WTC11 (cell line): ENCODE data around the gene KIF6.

Experiments
- CREM ChIP-seq: sonication (generic); formaldehyde crosslinking; IDR thresholded peaks from 2 replicates; pipeline ENCODE4 v1.8.1; 2022; ENCODE audit warnings: mild to moderate bottlenecking, missing genetic modification reagents, moderate library complexity
- EMX1 ChIP-seq: fragments of 250-450 bp; sonication (Bioruptor Pico); IDR thresholded peaks from 2 replicates; pipeline ENCODE4 v1.8.0; 2021; ENCODE audit warnings: mild to moderate bottlenecking
- ETV6 ChIP-seq: sonication (generic); formaldehyde crosslinking; IDR thresholded peaks from 2 replicates; pipeline ENCODE4 v1.8.1; 2022; ENCODE audit warnings: mild to moderate bottlenecking, missing genetic modification reagents
- GABPB1 ChIP-seq: sonication (generic); formaldehyde crosslinking; IDR thresholded peaks from 2 replicates; pipeline ENCODE4 v1.8.1; 2023; ENCODE audit warnings: mild to moderate bottlenecking, missing genetic modification reagents
- JAZF1 ChIP-seq: fragments of 250-450 bp; sonication (Bioruptor Pico); IDR thresholded peaks from 2 replicates; pipeline ENCODE4 v1.9.0; 2021; ENCODE audit warnings: moderate library complexity, mild to moderate bottlenecking, inconsistent platforms
- NFYB ChIP-seq: sonication (generic); formaldehyde crosslinking; conservative IDR thresholded peaks from 2 replicates; pipeline ENCODE4 v1.8.0; 2022; ENCODE audit warnings: low read depth, missing genetic modification reagents
- OVOL2 ChIP-seq: fragments of 250-450 bp; sonication (Bioruptor Pico); IDR thresholded peaks from 2 replicates; pipeline ENCODE4 v1.9.0; 2021; ENCODE audit warnings: mild to moderate bottlenecking, borderline replicate concordance
- TP53 ChIP-seq: sonication (generic); formaldehyde crosslinking; IDR thresholded peaks from 2 replicates; pipeline ENCODE4 v1.8.1; 2023; ENCODE audit warnings: mild to moderate bottlenecking, missing genetic modification reagents
- ZNF232 ChIP-seq: sonication (generic); formaldehyde crosslinking; IDR thresholded peaks from 2 replicates; pipeline ENCODE4 v1.8.0; 2022; ENCODE audit warnings: mild to moderate bottlenecking, missing genetic modification reagents
- ZNF423 ChIP-seq: fragments of 250-450 bp; sonication (Bioruptor Pico); IDR thresholded peaks from 2 replicates; pipeline ENCODE4 v2.1.2; 2022; ENCODE audit warnings: mild to moderate bottlenecking, moderate library complexity
- TF ChIP-seq, protein P1 (sequence below): fragments of 200-600 bp; IDR thresholded peaks from 2 replicates; pipeline ENCODE4 v1.8.0; 2022; ENCODE audit warnings: antibody characterized with exemption
- TF ChIP-seq, protein P2 (sequence below): sonication (generic); formaldehyde crosslinking; IDR thresholded peaks from 2 replicates; pipeline ENCODE4 v1.8.1; 2022; ENCODE audit warnings: mild to moderate bottlenecking, moderate library complexity, missing genetic modification reagents
- TF ChIP-seq, protein P3 (sequence below): sonication (generic); formaldehyde crosslinking; IDR thresholded peaks from 2 replicates; pipeline ENCODE4 v1.8.1; 2022; ENCODE audit warnings: mild to moderate bottlenecking, missing genetic modification reagents, moderate library complexity, borderline replicate concordance

DNA sequence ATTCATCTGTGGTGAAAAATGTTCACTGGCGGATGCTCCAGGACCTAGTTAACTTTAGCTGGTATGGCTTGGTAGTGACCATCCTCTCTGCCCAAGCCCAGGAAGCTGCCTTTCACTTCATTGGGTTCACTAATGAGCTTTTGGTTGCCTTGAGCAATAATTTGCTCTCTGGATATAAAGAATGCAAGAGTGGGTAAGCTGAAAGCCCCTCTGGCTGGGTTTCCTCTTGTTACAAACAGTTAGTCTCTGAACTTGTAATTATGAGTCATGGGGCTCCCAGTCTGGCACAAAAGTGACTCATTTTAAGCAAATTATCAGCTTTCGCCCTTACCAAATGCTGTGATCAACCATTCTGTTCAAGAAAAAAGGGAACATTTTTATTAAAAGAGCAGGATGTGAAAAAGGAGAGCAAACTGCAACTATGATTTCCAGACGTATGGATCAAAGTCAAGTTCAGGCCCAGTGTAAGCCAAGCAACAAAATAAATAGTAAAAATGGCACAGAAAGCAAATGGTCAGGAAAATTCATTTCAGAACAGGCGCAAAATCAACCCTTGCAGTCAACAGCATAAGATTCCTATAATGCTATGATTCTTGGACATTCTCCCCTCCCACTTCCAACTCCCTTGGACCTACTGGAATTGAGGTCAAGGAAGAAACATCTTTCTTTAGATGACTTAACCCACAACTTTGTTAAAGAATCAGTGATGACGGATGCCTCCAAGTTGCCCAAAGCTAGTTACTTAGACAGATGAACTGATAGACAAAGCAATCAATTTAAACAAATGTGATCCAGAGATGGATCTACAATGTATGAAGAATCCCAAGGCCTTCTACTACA is 272.7 kb downstream of the KIF6 start:
- TF ChIP-seq, protein P1, sequence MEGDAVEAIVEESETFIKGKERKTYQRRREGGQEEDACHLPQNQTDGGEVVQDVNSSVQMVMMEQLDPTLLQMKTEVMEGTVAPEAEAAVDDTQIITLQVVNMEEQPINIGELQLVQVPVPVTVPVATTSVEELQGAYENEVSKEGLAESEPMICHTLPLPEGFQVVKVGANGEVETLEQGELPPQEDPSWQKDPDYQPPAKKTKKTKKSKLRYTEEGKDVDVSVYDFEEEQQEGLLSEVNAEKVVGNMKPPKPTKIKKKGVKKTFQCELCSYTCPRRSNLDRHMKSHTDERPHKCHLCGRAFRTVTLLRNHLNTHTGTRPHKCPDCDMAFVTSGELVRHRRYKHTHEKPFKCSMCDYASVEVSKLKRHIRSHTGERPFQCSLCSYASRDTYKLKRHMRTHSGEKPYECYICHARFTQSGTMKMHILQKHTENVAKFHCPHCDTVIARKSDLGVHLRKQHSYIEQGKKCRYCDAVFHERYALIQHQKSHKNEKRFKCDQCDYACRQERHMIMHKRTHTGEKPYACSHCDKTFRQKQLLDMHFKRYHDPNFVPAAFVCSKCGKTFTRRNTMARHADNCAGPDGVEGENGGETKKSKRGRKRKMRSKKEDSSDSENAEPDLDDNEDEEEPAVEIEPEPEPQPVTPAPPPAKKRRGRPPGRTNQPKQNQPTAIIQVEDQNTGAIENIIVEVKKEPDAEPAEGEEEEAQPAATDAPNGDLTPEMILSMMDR = no peak
- no peak for TF ChIP-seq ZNF423 (CRISPR knock-in tag)
- TF ChIP-seq ETV6 (CRISPR knock-in tag) = no peak
- no peak for TF ChIP-seq ZNF232 (CRISPR knock-in tag)
- TF ChIP-seq, protein P2, sequence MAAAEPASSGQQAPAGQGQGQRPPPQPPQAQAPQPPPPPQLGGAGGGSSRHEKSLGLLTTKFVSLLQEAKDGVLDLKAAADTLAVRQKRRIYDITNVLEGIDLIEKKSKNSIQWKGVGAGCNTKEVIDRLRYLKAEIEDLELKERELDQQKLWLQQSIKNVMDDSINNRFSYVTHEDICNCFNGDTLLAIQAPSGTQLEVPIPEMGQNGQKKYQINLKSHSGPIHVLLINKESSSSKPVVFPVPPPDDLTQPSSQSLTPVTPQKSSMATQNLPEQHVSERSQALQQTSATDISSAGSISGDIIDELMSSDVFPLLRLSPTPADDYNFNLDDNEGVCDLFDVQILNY = no peak
- TF ChIP-seq JAZF1 (CRISPR knock-in tag) = no peak
- TF ChIP-seq, protein P3, sequence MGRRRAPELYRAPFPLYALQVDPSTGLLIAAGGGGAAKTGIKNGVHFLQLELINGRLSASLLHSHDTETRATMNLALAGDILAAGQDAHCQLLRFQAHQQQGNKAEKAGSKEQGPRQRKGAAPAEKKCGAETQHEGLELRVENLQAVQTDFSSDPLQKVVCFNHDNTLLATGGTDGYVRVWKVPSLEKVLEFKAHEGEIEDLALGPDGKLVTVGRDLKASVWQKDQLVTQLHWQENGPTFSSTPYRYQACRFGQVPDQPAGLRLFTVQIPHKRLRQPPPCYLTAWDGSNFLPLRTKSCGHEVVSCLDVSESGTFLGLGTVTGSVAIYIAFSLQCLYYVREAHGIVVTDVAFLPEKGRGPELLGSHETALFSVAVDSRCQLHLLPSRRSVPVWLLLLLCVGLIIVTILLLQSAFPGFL (CRISPR knock-in tag) = no peak
- no peak for TF ChIP-seq TP53 (CRISPR knock-in tag)
- TF ChIP-seq CREM (CRISPR knock-in tag) = no peak
- no peak for TF ChIP-seq GABPB1
- no peak for TF ChIP-seq EMX1 (CRISPR knock-in tag)
- no peak for TF ChIP-seq NFYB
- TF ChIP-seq OVOL2 = no peak
